Panc1 (cell line): Measurements from ENCODE around the gene TRPC4AP. TPM values are rescaled to one million over a fixed set of nuclear protein-coding genes. Genes with fewer than 3 reads are reported as not detected.

Source experiments
- ATAC-seq: fragments of 200-7000 bp; cut with Tn5 transposase; 2 replicates; pipeline ENCODE4 v1.9.1; 2020; ENCODE audit warnings: mild to moderate bottlenecking, moderate library complexity
- BruUV-seq: library from RNA; stranded (reverse); fragments of 400-500 nt; replicated peaks from 2 replicates; lab custom pipeline; 2021; lab: Mats Ljungman, UMichigan
- CTCF ChIA-PET: fragments of 300-600 bp; sonication (Branson Sonifier 250); formaldehyde crosslinking; loops from one replicate; lab custom pipeline; 2022; ENCODE audit warnings: antibody characterized with exemption; lab: Charles Lee
- POLR2A ChIA-PET: fragments of 300-600 bp; sonication (Branson Sonifier 250); formaldehyde crosslinking; loops from one replicate; lab custom pipeline; 2022; ENCODE audit warnings: antibody characterized with exemption; lab: Charles Lee
- DNase-seq: peaks from one replicate; pipeline ENCODE4 v3.0.0-alpha.2; 2010; ENCODE audit warnings: low read depth, low spot score
- H3K27ac ChIP-seq: 2 replicates; pipeline ENCODE4 v1.5.1; 2011; ENCODE audit warnings: mild to moderate bottlenecking, low read length, inconsistent platforms
- H3K27me3 ChIP-seq: fragments of 200-500 bp; sonication (Bioruptor generic); 2 replicates; pipeline ENCODE4 v1.6.0; 2014; ENCODE audit warnings: low read length, inconsistent platforms; ENCODE audit not compliant: control insufficient read depth, insufficient read depth
- H3K36me3 ChIP-seq: fragments of 200-500 bp; sonication (Bioruptor generic); 2 replicates; pipeline ENCODE4 v1.5.1; 2014; ENCODE audit warnings: inconsistent platforms, mild to moderate bottlenecking, low read length, moderate library complexity; ENCODE audit not compliant: control insufficient read depth, insufficient read depth
- H3K4me1 ChIP-seq: 2 replicates; pipeline ENCODE4 v1.5.1; 2011; ENCODE audit warnings: inconsistent platforms, mild to moderate bottlenecking, low read length, moderate library complexity; ENCODE audit not compliant: control insufficient read depth, insufficient read depth
- H3K4me3 ChIP-seq, 2 experiments: 2 replicates each; pipeline ENCODE4 v1.5.1; 2011 to 2012; ENCODE audit warnings: low read depth in 2 of 2, low read length in 2 of 2, mild to moderate bottlenecking in 2 of 2, inconsistent platforms in 1 of 2, moderate library complexity in 1 of 2
- H3K9me3 ChIP-seq: fragments of 200-500 bp; sonication (Bioruptor generic); 2 replicates; pipeline ENCODE4 v1.5.1; 2014; ENCODE audit warnings: low read depth, mild to moderate bottlenecking, inconsistent platforms, low read length, moderate library complexity; ENCODE audit not compliant: control insufficient read depth, insufficient read depth
- CTCF ChIP-seq: fragments of 450-650 bp; IDR thresholded peaks from 2 replicates; pipeline ENCODE4 v1.5.1; 2017; ENCODE audit warnings: mild to moderate bottlenecking
- POLR2AphosphoS5 ChIP-seq: IDR thresholded peaks from 2 replicates; pipeline ENCODE4 v1.6.1; 2012; ENCODE audit warnings: mild to moderate bottlenecking, low read depth, low read length, moderate library complexity
- REST ChIP-seq, 2 experiments: IDR thresholded peaks; 2 replicates each; pipeline ENCODE4 v1.6.1; 2011 to 2012; ENCODE audit warnings: low read depth in 2 of 2, control low read depth in 1 of 2, low read length in 1 of 2, mild to moderate bottlenecking in 1 of 2, moderate library complexity in 1 of 2; ENCODE audit not compliant: insufficient read depth in 1 of 2
- SIN3A ChIP-seq: IDR thresholded peaks from 2 replicates; pipeline ENCODE4 v1.6.1; 2012; ENCODE audit warnings: low read depth, mild to moderate bottlenecking, low read length, moderate library complexity, borderline replicate concordance; ENCODE audit not compliant: insufficient read depth
- TCF7L2 ChIP-seq: IDR thresholded peaks from 2 replicates; pipeline ENCODE4 v1.6.1; 2011; ENCODE audit warnings: mild to moderate bottlenecking, low read depth, low read length, inconsistent platforms
- in situ Hi-C: cut with HindIII; loops from 2 replicates; pipeline ENCODE4 v1.10.0; 2016; ENCODE audit warnings: low sequenced_read_pairs, low pct_unique_long_range_greater_than_20kb
- intact Hi-C: fragments of 100-400 bp; cut with micrococcal nuclease; formaldehyde crosslinking; loops from one replicate; pipeline ENCODE4 v1.10.0; 2022; ENCODE audit not compliant: unreplicated experiment
- total RNA-seq: library from RNA; stranded (reverse); gene quantifications from one replicate; pipeline ENCODE4 v1.2.1, GENCODE V29; 2021; ENCODE audit not compliant: unreplicated experiment

TRPC4AP gene
- total RNA-seq, 1 experiment from 2014 or later, result 48.4 TPM

GRCh38 chr20:34974246-34974645 is 118.4 kb downstream of the TRPC4AP start:
- POLR2A ChIA-PET, result no interaction called here

GRCh38 chr20:34971561-34972235 is 120.9 kb downstream of the TRPC4AP start:
- ATAC-seq (no peak), DNase-seq (no peak)
- Histone ChIP-seq H3K9me3 (no peaks in the 10 kb centered on the region), H3K4me3 (no peak overlapping the region), H3K27me3 (no peaks in the 10 kb centered on the region), H3K27ac (no peak overlapping the region), H3K36me3 (no peaks in the 10 kb centered on the region), H3K4me1 (no peaks in the 10 kb centered on the region)
- CTCF ChIA-PET, result no interaction called here
- no TSS peak for BruUV-seq
- in situ Hi-C loops (no loop called here), intact Hi-C loops (no loop called here)
- TF ChIP-seq TCF7L2, result no peak
- TF ChIP-seq SIN3A, result no peak
- no peak for TF ChIP-seq REST (IDR thresholded peaks at IDR 0.05; ENCODE audit: insufficient read depth in 1 of 2, low read depth in 2 of 2, low read length in 1 of 2)
- TF ChIP-seq POLR2AphosphoS5, result no peak
- no peak for TF ChIP-seq CTCF
- POLR2A ChIA-PET, result no interaction called here

More at GRCh38 chr20:34974246-34974645, 118.4 kb downstream of the TRPC4AP start:
- in situ Hi-C loops (no loop called here), intact Hi-C loops (no loop called here)
- Histone ChIP-seq H3K9me3 (no peaks in the 10 kb centered on the region), H3K27me3 (no peaks in the 10 kb centered on the region), H3K4me3 (no peak overlapping the region), H3K36me3 (no peaks in the 10 kb centered on the region), H3K4me1 (no peaks in the 10 kb centered on the region), H3K27ac (no peak overlapping the region)
- BruUV-seq, result no TSS peak
- ATAC-seq (no peak), DNase-seq (no peak)
- TF ChIP-seq TCF7L2, result no peak
- no peak for TF ChIP-seq CTCF
- no peak for TF ChIP-seq POLR2AphosphoS5
- no peak for TF ChIP-seq SIN3A
- TF ChIP-seq REST (IDR thresholded peaks at IDR 0.05; ENCODE audit: insufficient read depth in 1 of 2, low read depth in 2 of 2, low read length in 1 of 2), result no peak
- CTCF ChIA-PET, result interaction anchor here (0.7 kb wide), 2 partner anchors 73 to 451 kb away, joined by 3 read pairs; no protein-coding TSS in a partner anchor
